ENCODE data around the gene CABP7. TPM values are rescaled to one million over a fixed set of nuclear protein-coding genes. Genes with fewer than 3 reads are reported as not detected.

CABP7 gene
- total RNA-seq, 1 experiment from 2014 or later, result not detected

- H3K27me3 ChIP-seq (replicated peaks; ENCODE audit: insufficient read depth, low read depth, low read length, poor library complexity), result peaks cover 4% of the 10 kb centered on the region
- ChIA-PET CTCF (no interaction called here), POLR2A (ENCODE audit: low non-redundant PET) (no interaction called here)
- no peaks in the 10 kb centered on the region for H3K36me3 ChIP-seq (ENCODE audit: insufficient read depth, low read length, poor library complexity, severe bottlenecking)
- no peaks in the 10 kb centered on the region for H3K4me1 ChIP-seq (ENCODE audit: insufficient read depth, low read length, poor library complexity, severe bottlenecking)
- H3K4me3 ChIP-seq (ENCODE audit: low read depth, low read length, poor library complexity, severe bottlenecking), result no peak overlapping the region
- no peaks in the 10 kb centered on the region for H3K9me3 ChIP-seq (ENCODE audit: low read depth, low read length, poor library complexity, severe bottlenecking)
- intact Hi-C loops (cut with micrococcal nuclease; ENCODE audit: unreplicated experiment), result no loop called here
- no TSS peak for BruUV-seq (replicated peaks)
- TF ChIP-seq EZH2 (IDR thresholded peaks at IDR 0.05; ENCODE audit: borderline replicate concordance, low read depth, low read length, poor library complexity, severe bottlenecking) (no peak), CTCF (conservative IDR thresholded peaks at IDR 0.05; ENCODE audit: low read depth, low read length) (no peak)
- no peak for DNase-seq (ENCODE audit: low spot score)
- H3K27ac ChIP-seq (ENCODE audit: low read depth, low read length, poor library complexity, severe bottlenecking), result no peak overlapping the region
Measured at GRCh38 chr22:29710193-29710592, 9.6 kb upstream of the CABP7 start.

- intact Hi-C loops (cut with micrococcal nuclease; ENCODE audit: unreplicated experiment), result no loop called here
- BruUV-seq (replicated peaks), result no TSS peak
- Histone ChIP-seq H3K27ac (ENCODE audit: low read depth, low read length, poor library complexity, severe bottlenecking) (no peak overlapping the region), H3K36me3 (ENCODE audit: insufficient read depth, low read length, poor library complexity, severe bottlenecking) (no peaks in the 10 kb centered on the region), H3K4me3 (ENCODE audit: low read depth, low read length, poor library complexity, severe bottlenecking) (no peak overlapping the region), H3K4me1 (ENCODE audit: insufficient read depth, low read length, poor library complexity, severe bottlenecking) (no peaks in the 10 kb centered on the region), H3K27me3 (replicated peaks; ENCODE audit: insufficient read depth, low read depth, low read length, poor library complexity) (peaks cover 4% of the 10 kb centered on the region), H3K9me3 (ENCODE audit: low read depth, low read length, poor library complexity, severe bottlenecking) (no peaks in the 10 kb centered on the region)
- no peak for TF ChIP-seq EZH2 (IDR thresholded peaks at IDR 0.05; ENCODE audit: borderline replicate concordance, low read depth, low read length, poor library complexity, severe bottlenecking)
- no peak for TF ChIP-seq CTCF (conservative IDR thresholded peaks at IDR 0.05; ENCODE audit: low read depth, low read length)
- ChIA-PET POLR2A (ENCODE audit: low non-redundant PET) (no interaction called here), CTCF (interaction anchor here (0.6 kb wide), 1 partner anchor 16 kb away, joined by 3 read pairs; no protein-coding TSS in a partner anchor)
- no peak for DNase-seq (ENCODE audit: low spot score)
Measured at GRCh38 chr22:29710922-29711593, 8.7 kb upstream of the CABP7 start.

- Histone ChIP-seq H3K27ac (ENCODE audit: low read depth, low read length, poor library complexity, severe bottlenecking) (no peak overlapping the region), H3K36me3 (ENCODE audit: insufficient read depth, low read length, poor library complexity, severe bottlenecking) (no peaks in the 10 kb centered on the region), H3K9me3 (ENCODE audit: low read depth, low read length, poor library complexity, severe bottlenecking) (no peaks in the 10 kb centered on the region), H3K27me3 (replicated peaks; ENCODE audit: insufficient read depth, low read depth, low read length, poor library complexity) (peaks cover 10% of the 10 kb centered on the region), H3K4me3 (ENCODE audit: low read depth, low read length, poor library complexity, severe bottlenecking) (no peak overlapping the region), H3K4me1 (ENCODE audit: insufficient read depth, low read length, poor library complexity, severe bottlenecking) (no peaks in the 10 kb centered on the region)
- TF ChIP-seq EZH2 (IDR thresholded peaks at IDR 0.05; ENCODE audit: borderline replicate concordance, low read depth, low read length, poor library complexity, severe bottlenecking) (no peak), CTCF (conservative IDR thresholded peaks at IDR 0.05; ENCODE audit: low read depth, low read length) (no peak)
- no TSS peak for BruUV-seq (replicated peaks)
- intact Hi-C loops (cut with micrococcal nuclease; ENCODE audit: unreplicated experiment), result no loop called here
- POLR2A ChIA-PET (ENCODE audit: low non-redundant PET), result no interaction called here
- no peak for DNase-seq (ENCODE audit: low spot score)
- CTCF ChIA-PET, result no interaction called here
Measured at GRCh38 chr22:29712119-29712518, 7.7 kb upstream of the CABP7 start.

Data from A673 (cell line).